NCI-H1105 treated with DMSO at 0.1 percent for 48 hours (cell line): ENCODE measurements around the gene MYNN.

Experiments
- DNase-seq: peaks from one replicate; lab custom pipeline; 2025; lab: John Stamatoyannopoulos, UW

Gene MYNN

GRCh38 chr3:169827712-169828111, 54.5 kb downstream of the MYNN start:
- DNase-seq, result no peak

GRCh38 chr3:169835533-169835932, 62.3 kb downstream of the MYNN start:
- DNase-seq, result no peak

GRCh38 chr3:169836078-169836941, 63.1 kb downstream of the MYNN start:
- no peak for DNase-seq

GRCh38 chr3:169836942-169837275, 63.7 kb downstream of the MYNN start:
- DNase-seq, result no peak

GRCh38 chr3:169838511-169839030, 65.4 kb downstream of the MYNN start:
- no peak for DNase-seq
